Measurements from ENCODE around the gene FAM222B. TPM values are rescaled to one million over a fixed set of nuclear protein-coding genes. Genes with fewer than 3 reads are reported as not detected.
A peak's percentile ranks its signal among the peaks of the same experiment; 100 is the strongest.
"Not testable (repeated sequence)": the region's sequence is repeated elsewhere in the genome, so short reads cannot be mapped to it uniquely, and the experiment has no call there.

The FAM222B gene
- total RNA-seq, 1 donor: 6.9 TPM

GRCh38 chr17:28737316-28737715 is 105.3 kb downstream of the FAM222B start:
- TF ChIP-seq CTCF (IDR thresholded peaks at IDR 0.05; ENCODE audit: insufficient read depth, low read depth, low read length): no peak
- no peak overlapping the region for H3K4me3 ChIP-seq (ENCODE audit: low read depth, low read length)

DNA sequence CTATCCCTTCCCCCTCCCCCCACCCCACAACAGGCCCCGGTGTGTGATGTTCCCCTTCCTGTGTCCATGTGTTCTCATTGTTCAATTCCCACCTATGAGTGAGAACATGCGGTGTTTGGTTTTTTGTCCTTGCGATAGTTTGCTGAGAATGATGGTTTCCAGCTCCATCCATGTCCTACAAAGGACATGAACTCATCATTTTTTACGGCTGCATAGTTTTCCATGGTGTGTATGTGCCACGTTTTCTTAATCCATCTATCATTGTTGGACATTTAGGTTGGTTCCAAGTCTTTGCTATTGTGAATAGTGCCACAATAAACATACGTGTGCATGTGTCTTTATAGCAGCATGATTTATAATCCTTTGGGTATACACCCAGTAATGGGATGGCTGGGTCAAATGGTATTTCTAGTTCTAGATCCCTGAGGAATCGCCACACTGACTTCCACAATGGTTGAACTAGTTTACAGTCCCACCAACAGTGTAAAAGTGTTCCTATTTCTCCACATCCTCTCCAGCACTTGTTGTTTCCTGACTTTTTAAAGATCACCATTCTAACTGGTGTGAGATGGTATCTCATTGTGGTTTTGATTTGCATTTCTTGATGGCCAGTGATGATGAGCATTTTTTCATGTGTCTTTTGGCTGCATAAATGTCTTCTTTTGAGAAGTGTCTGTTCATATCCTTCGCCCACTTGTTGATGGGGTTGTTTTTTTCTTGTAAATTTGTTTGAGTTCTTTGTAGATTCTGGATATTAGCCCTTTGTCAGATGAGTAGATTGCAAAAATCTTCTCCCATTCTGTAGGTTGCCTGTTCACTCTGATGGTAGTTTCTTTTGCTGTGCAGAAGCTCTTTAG is 106.4 kb downstream of the FAM222B start:
- H3K4me3 ChIP-seq (ENCODE audit: low read depth, low read length); DNase-seq (ENCODE audit: low read depth): not testable (repeated sequence)

More at GRCh38 chr17:28737316-28737715, 105.3 kb downstream of the FAM222B start:
- DNase-seq (ENCODE audit: low read depth): no peak

DNA sequence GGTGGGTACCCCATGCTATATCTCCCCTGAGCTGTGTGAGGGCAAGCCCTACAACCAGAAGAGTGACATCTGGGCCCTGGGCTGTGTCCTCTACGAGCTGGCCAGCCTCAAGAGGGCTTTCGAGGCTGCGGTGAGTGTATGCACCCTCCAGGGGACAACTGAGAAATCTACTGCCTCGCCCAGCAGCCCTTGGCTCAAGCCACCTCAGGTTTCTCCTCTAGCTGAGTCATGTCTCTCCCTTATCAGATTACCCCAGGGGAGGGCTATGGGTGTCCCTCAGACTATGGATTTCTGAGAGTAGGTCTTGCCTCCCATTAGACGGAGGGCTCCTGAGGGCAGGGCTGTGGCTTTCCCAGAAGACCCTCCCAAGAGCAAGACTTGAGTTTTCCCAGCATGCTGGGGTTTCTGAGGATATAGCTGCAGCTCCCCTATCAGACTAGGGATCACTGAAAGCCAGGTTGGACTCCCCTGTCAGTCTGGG is 107.3 kb downstream of the FAM222B start:
- DNase-seq (ENCODE audit: low read depth): no peak
- no peak overlapping the region for H3K4me3 ChIP-seq (ENCODE audit: low read depth, low read length)
- TF ChIP-seq CTCF (IDR thresholded peaks at IDR 0.05; ENCODE audit: insufficient read depth, low read depth, low read length): no peak

DNA sequence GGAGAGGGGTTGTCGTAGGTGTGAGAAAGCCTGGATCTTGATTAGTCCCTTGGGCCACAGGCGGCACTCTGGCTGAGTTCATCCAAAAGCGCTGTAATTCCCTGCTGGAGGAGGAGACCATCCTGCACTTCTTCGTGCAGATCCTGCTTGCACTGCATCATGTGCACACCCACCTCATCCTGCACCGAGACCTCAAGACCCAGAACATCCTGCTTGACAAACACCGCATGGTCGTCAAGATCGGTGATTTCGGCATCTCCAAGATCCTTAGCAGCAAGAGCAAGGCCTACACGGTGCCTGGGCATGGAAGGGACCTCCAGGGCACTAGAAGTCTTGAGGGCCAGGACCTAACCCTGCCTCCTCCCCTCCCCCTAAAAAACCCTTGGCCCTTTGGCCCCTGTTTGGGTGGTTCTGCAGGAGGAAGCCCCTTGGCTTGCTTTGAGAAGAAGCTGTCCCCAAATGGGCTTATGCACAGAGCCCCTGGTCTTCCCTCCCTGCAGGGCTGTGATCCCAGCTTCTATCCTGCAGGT is 107.8 kb downstream of the FAM222B start:
- DNase-seq (ENCODE audit: low read depth): no peak
- H3K4me3 ChIP-seq (ENCODE audit: low read depth, low read length): no peak overlapping the region
- TF ChIP-seq CTCF (IDR thresholded peaks at IDR 0.05; ENCODE audit: insufficient read depth, low read depth, low read length): no peak

DNA sequence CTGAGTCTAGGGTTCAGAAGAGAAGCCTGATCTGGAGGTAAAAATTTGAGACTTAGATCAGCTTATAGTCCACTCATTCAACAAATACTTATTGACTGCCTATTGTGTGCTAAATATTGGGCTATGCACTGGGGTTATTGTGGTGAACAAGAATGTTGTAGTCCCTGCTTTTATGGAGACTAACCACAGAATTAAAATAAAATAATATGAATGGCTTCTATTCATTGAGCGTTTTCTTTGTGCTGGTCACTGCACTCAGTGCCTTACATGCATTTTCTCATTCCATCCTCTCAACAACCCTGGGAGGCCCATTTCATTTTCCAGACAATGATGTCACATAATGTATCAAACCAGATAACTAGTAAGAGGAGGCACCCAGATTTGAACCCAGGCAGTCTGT is 109.2 kb downstream of the FAM222B start:
- no peak for DNase-seq (ENCODE audit: low read depth)
- no peak overlapping the region for H3K4me3 ChIP-seq (ENCODE audit: low read depth, low read length)
- no peak for TF ChIP-seq CTCF (IDR thresholded peaks at IDR 0.05; ENCODE audit: insufficient read depth, low read depth, low read length)

- no peak for TF ChIP-seq CTCF (IDR thresholded peaks at IDR 0.05; ENCODE audit: insufficient read depth, low read depth, low read length)
- no peak overlapping the region for H3K4me3 ChIP-seq (ENCODE audit: low read depth, low read length)
- DNase-seq (ENCODE audit: low read depth): no peak
These were observed 112.7 kb downstream of the FAM222B start for GRCh38 chr17:28729950-28730330.

DNA sequence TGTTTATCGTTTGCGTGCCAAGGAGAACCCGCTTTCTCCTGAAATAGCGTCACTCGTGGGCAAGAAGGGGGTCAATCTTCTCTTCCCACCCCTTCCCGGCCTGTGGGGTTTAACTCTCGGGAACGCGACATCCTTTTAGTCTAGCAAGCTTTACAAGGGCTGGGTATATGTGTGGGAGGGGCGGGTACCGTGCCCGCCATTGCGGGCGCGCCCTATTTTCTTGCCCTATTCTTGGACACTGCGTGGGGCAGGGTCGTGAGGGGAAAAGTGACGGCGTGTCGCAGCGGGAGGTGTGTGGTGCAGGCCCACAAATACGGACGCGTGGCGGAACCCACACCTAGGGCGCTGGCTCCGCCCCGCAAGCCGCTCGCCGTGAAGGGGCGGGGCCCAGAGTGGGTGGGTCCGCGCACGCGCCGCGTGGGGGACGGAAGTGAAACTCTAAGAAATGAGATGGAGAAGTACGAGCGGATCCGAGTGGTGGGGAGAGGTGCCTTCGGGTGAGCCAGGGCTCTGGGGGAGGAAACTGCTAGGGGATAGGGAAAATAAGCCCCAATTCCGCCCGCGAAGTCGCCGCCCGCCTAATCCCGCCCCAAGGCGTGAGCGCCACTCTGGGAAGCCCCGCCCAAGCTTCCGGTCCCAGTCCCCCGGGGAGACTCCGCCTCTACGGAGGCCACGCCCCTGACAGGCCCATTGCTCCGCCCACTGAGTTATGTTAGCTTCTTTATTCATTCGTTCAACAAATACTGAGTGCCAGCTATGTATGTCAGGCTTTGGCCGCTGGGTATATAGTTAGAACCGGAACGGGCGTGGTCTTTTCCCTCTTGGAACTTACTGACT is 114.0 kb downstream of the FAM222B start, which contains the start of gene NEK8:
TSS of gene NEK8 (plus strand) at position 425 of the 837 bp plus-strand sequence. CDS start at position 451, 26 bp downstream.
- peak within 1 kb of the TSS; percentile 95 for H3K4me3 ChIP-seq (ENCODE audit: low read depth, low read length)
- TF ChIP-seq CTCF (IDR thresholded peaks at IDR 0.05; ENCODE audit: insufficient read depth, low read depth, low read length): no peak
- peak; percentile 94 for DNase-seq (ENCODE audit: low read depth)

All from fibroblast of villous mesenchyme (primary cell).